Activated CD8-positive, alpha-beta T cell treated with anti-CD3 and anti-CD28 coated beads, Interleukin-2, amount 10 ng/mL, durations not matched to agents 7 days and 5 days (primary cell): Measurements from ENCODE around the gene SLC7A5. TPM values are rescaled to one million over a fixed set of nuclear protein-coding genes. Genes with fewer than 3 reads are reported as not detected.

ENCODE experiments used
- ATAC-seq: fragments of 150-1000 bp; cut with Tn5 transposase; one replicate; pipeline ENCODE4 v1.10.0; 2021; ENCODE audit warnings: moderate library complexity
- CTCF ChIA-PET: fragments of 350-600 bp; sonication (Branson Sonifier 250); formaldehyde crosslinking; loops from one replicate; lab custom pipeline; 2021; ENCODE audit warnings: antibody characterized with exemption; lab: Charles Lee
- POLR2A ChIA-PET: fragments of 350-600 bp; sonication (Branson Sonifier 250); formaldehyde crosslinking; loops from one replicate; lab custom pipeline; 2021; ENCODE audit warnings: antibody characterized with exemption; lab: Charles Lee
- DNase-seq: peaks from one replicate; pipeline ENCODE4 v3.0.0-alpha.2; 2020
- H3K27ac Mint-ChIP-seq: one replicate; pipeline ENCODE4 v1.8.0; 2021; ENCODE audit warnings: mild to moderate bottlenecking, mixed read lengths
- H3K27me3 Mint-ChIP-seq: one replicate; pipeline ENCODE4 v1.8.0; 2021; ENCODE audit warnings: low read depth, mixed read lengths
- H3K36me3 Mint-ChIP-seq: one replicate; pipeline ENCODE4 v1.8.0; 2021; ENCODE audit warnings: low read depth, mixed read lengths
- H3K4me1 Mint-ChIP-seq: one replicate; pipeline ENCODE4 v1.8.0; 2021; ENCODE audit warnings: low read depth, mixed read lengths
- H3K4me3 Mint-ChIP-seq: one replicate; pipeline ENCODE4 v1.8.0; 2021; ENCODE audit warnings: mild to moderate bottlenecking, mixed read lengths
- H3K9me3 Mint-ChIP-seq: one replicate; pipeline ENCODE4 v1.8.0; 2022; ENCODE audit warnings: mixed read lengths; ENCODE audit not compliant: insufficient read depth
- microRNA-seq: library from miRNA; unstranded; fragments of <30 nt; microRNA quantifications from one replicate; pipeline ENCODE4 v1.2.0, GENCODE V29; 2022
- total RNA-seq, 2 experiments: library from RNA; stranded (reverse); gene quantifications; one replicate each; pipeline ENCODE4 v1.2.3, GENCODE V29; 2021

The SLC7A5 gene
- total RNA-seq, 2 experiments from 2014 or later: 114 to 118 TPM

GRCh38 chr16:87782033-87782432 lies 87.3 kb downstream of the SLC7A5 start:
- H3K4me3 Mint-ChIP-seq: no peak overlapping the region
- no peak overlapping the region for H3K27ac Mint-ChIP-seq
- POLR2A ChIA-PET: interaction anchor here (4.1 kb wide), 1 partner anchor 86 kb away, joined by 96 read pairs; the partner anchor contains the start of gene SLC7A5
- peaks cover 6% of the 10 kb centered on the region for H3K9me3 Mint-ChIP-seq
- no peaks in the 10 kb centered on the region for H3K27me3 Mint-ChIP-seq
- H3K36me3 Mint-ChIP-seq: peaks cover 11% of the 10 kb centered on the region
- ATAC-seq (no peak), DNase-seq (no peak)
- H3K4me1 Mint-ChIP-seq: peaks cover 54% of the 10 kb centered on the region
- CTCF ChIA-PET: interaction anchor here (2.1 to 4.2 kb wide), 4 partner anchors 24 to 88 kb away, joined by 4 to 493 read pairs (median 98); partner anchors contain the start of gene SLC7A5

DNA sequence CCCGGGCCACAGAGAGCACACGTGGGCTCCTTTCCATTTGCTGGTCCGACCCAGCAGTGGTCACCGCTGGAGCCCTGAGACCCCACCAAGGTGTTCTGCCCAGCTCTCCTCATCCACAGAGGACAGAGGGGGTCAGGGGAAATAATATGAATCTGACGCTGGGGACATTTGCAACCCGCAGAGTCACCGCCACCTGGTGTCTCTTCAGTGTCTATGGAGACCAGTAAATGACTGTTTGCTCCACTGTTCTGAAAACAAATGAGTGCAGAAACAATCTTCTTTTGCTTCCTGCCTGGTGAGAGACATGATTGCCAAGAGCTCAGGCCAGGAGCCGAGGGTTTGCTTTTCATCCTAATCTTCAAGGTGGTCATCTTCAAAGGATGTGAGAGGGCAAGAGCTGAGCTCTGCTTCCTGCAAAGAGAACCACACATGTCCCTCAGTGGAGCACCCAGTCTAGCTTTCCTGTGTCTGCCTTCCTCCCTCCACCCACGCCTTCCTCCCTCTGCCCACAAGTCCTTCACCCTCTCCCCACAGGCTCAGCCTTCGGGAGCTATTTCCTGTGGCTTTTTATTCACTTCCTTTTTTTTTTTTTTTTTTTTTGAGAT lies 88.8 kb downstream of the SLC7A5 start:
- peaks cover 6% of the 10 kb centered on the region for H3K9me3 Mint-ChIP-seq
- no peaks in the 10 kb centered on the region for H3K27me3 Mint-ChIP-seq
- peaks cover 11% of the 10 kb centered on the region for H3K36me3 Mint-ChIP-seq
- peak overlapping the region; percentile 46 for H3K4me3 Mint-ChIP-seq
- ChIA-PET CTCF (interaction anchor here (0.9 to 4.2 kb wide), 15 partner anchors 10 to 172 kb away, joined by 3 to 493 read pairs (median 17); partner anchors contain the start of genes BANP, KLHDC4 and SLC7A5), POLR2A (interaction anchor here (1.1 to 4.1 kb wide), 8 partner anchors 11 to 176 kb away, joined by 3 to 96 read pairs (median 6); partner anchors contain the start of genes KLHDC4 and SLC7A5)
- H3K4me1 Mint-ChIP-seq: peaks cover 61% of the 10 kb centered on the region
- ATAC-seq: peak; percentile 22
- peak; percentile 68 for DNase-seq
- peak overlapping the region; percentile 94 for H3K27ac Mint-ChIP-seq

Small RNA genes lying within 50 kb of the gene (microRNA-seq; reads per million reads assigned to microRNA genes)
- not detected for gene MIR6775

Other genes starting within 250 kb of the SLC7A5 start
- 100 to 1,000 TPM in 1 of 2 experiments, 10 to 100 TPM in 1; 91.7 to 101 TPM for gene KLHDC4, start 103.5 kb downstream of the SLC7A5 start, total RNA-seq
- not detected for gene CA5A, start 67.0 kb upstream of the SLC7A5 start, total RNA-seq
- 10 to 100 TPM; 34.1 to 39.8 TPM for gene BANP, start 81.9 kb upstream of the SLC7A5 start, total RNA-seq